Peyer's patch (tissue), 4 donors: ENCODE measurements around the gene STARD3NL.

Experiments used
- POLR2A ChIP-seq, 2 donors: fragments of 450-650 bp; IDR thresholded peaks; one replicate each; pipeline ENCODE4 v1.5.1; 2017; ENCODE audit warnings: antibody characterized with exemption in 2 of 2, mild to moderate bottlenecking in 2 of 2, moderate library complexity in 2 of 2
- TF ChIP-seq, protein P1 (sequence below), 6 experiments: fragments of 450-650 bp in 4 of 6; fragments of 200-600 bp in 2 of 6; sonication (generic) in 1 of 6; IDR thresholded peaks; one replicate each; pipeline ENCODE4 v1.5.1; 2017 to 2019; ENCODE audit warnings: antibody characterized with exemption in 6 of 6, mild to moderate bottlenecking in 3 of 6, moderate library complexity in 1 of 6

DNA sequence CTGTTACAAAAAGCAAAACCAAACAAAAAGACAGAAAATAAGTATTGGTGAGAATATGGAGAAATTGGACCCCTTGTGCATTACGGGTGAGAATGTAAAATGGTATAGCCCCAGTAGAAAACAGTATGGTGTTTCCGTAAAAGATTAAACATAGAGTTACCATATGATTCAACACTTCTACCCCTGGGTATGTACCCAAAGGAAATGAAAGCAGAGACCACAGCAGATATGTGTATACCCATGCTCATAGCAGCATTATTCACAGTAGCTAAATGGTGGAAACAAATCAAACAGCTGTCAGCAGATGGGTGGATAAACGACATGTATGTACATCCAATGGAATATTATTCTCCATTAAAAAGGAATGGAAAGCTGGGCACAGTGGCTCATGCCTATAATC lies 42.4 kb downstream of the STARD3NL start:
- TF ChIP-seq, protein P1, sequence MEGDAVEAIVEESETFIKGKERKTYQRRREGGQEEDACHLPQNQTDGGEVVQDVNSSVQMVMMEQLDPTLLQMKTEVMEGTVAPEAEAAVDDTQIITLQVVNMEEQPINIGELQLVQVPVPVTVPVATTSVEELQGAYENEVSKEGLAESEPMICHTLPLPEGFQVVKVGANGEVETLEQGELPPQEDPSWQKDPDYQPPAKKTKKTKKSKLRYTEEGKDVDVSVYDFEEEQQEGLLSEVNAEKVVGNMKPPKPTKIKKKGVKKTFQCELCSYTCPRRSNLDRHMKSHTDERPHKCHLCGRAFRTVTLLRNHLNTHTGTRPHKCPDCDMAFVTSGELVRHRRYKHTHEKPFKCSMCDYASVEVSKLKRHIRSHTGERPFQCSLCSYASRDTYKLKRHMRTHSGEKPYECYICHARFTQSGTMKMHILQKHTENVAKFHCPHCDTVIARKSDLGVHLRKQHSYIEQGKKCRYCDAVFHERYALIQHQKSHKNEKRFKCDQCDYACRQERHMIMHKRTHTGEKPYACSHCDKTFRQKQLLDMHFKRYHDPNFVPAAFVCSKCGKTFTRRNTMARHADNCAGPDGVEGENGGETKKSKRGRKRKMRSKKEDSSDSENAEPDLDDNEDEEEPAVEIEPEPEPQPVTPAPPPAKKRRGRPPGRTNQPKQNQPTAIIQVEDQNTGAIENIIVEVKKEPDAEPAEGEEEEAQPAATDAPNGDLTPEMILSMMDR (IDR thresholded peaks at IDR 0.05): no peak
- TF ChIP-seq POLR2A (IDR thresholded peaks at IDR 0.05): no peak
